T-cell (primary cell): ENCODE results near the gene HERC3. TPM values are rescaled to one million over a fixed set of nuclear protein-coding genes. Genes with fewer than 3 reads are reported as not detected.

Source experiments
- ATAC-seq, 4 experiments: fragments of 200-7000 bp in 3 of 4; fragments of 150-1000 bp in 1 of 4; cut with Tn5 transposase; replicated peaks in 1 of 4; 1 replicate in 3 of 4; 2 replicates in 1 of 4; pipeline ENCODE4 v1.10.0; 2021; ENCODE audit warnings: moderate library complexity in 3 of 4, mild to moderate bottlenecking in 2 of 4, moderate number of reproducible peaks in 1 of 4
- CTCF ChIA-PET, 2 donors: fragments of 300-600 bp; sonication (Branson Sonifier 250); formaldehyde crosslinking; loops; one replicate each; lab custom pipeline; 2022; ENCODE audit warnings: antibody characterized with exemption in 2 of 2; lab: Charles Lee
- POLR2A ChIA-PET, 2 donors: fragments of 300-600 bp; sonication (Branson Sonifier 250); formaldehyde crosslinking; loops; one replicate each; lab custom pipeline; 2022; ENCODE audit warnings: antibody characterized with exemption in 2 of 2; lab: Charles Lee
- DNase-seq, 35 experiments: peaks; one replicate each; pipeline versions ENCODE4 v3.0.0 to v3.0.0-alpha.2; 2013 to 2023
- H3K27ac ChIP-seq: one replicate; pipeline ENCODE4 v1.5.1; 2013; ENCODE audit warnings: low read length
- H3K27me3 ChIP-seq, 2 experiments: replicated peaks in 1 of 2; 1 replicate in 1 of 2; 2 replicates in 1 of 2; pipeline versions ENCODE4 v1.6.1 to v1.7.0; 2013; ENCODE audit warnings: low read length in 1 of 2, mixed read lengths in 1 of 2; ENCODE audit not compliant: control insufficient read depth in 2 of 2, insufficient read depth in 2 of 2; ENCODE audit errors: extremely low read depth in 1 of 2
- H3K36me3 ChIP-seq, 2 donors: 1 replicate in 1 of 2; 2 replicates in 1 of 2; pipeline versions ENCODE4 v1.6.1 to v1.7.0; 2013; ENCODE audit warnings: low read length in 1 of 2; ENCODE audit not compliant: control insufficient read depth in 2 of 2, insufficient read depth in 1 of 2; ENCODE audit errors: extremely low read depth in 1 of 2
- H3K4me1 ChIP-seq, 2 experiments: 1 replicate in 1 of 2; 2 replicates in 1 of 2; pipeline versions ENCODE4 v1.6.1 to v1.7.0; 2013; ENCODE audit warnings: low read length in 2 of 2, mixed read lengths in 1 of 2; ENCODE audit not compliant: insufficient read depth in 2 of 2, control insufficient read depth in 1 of 2; ENCODE audit errors: extremely low read depth in 1 of 2
- H3K4me3 ChIP-seq, 2 donors: 1 replicate in 1 of 2; 2 replicates in 1 of 2; pipeline versions ENCODE4 v1.5.1 to v1.7.0; 2013; ENCODE audit warnings: mild to moderate bottlenecking in 2 of 2, low read length in 1 of 2, moderate library complexity in 1 of 2; ENCODE audit not compliant: control insufficient read depth in 1 of 2; ENCODE audit errors: extremely low read depth in 1 of 2
- H3K9me3 ChIP-seq: 2 replicates; pipeline ENCODE4 v1.7.0; 2013
- H3K27ac Mint-ChIP-seq, 2 donors: one replicate each; pipeline ENCODE4 v1.8.0; 2020 to 2021; ENCODE audit warnings: mild to moderate bottlenecking in 2 of 2, mixed read lengths in 2 of 2
- H3K27me3 Mint-ChIP-seq, 2 donors: one replicate each; pipeline ENCODE4 v1.8.0; 2021 to 2022; ENCODE audit warnings: mixed read lengths in 2 of 2
- H3K36me3 Mint-ChIP-seq: one replicate; pipeline ENCODE4 v1.8.0; 2021; ENCODE audit warnings: mixed read lengths
- H3K4me1 Mint-ChIP-seq, 3 donors: one replicate each; pipeline ENCODE4 v1.8.0; 2020 to 2022; ENCODE audit warnings: mixed read lengths in 3 of 3, mild to moderate bottlenecking in 1 of 3
- H3K4me3 Mint-ChIP-seq, 3 donors: one replicate each; pipeline ENCODE4 v1.8.0; 2020 to 2022; ENCODE audit warnings: mild to moderate bottlenecking in 3 of 3, mixed read lengths in 3 of 3, moderate library complexity in 3 of 3
- H3K9me3 Mint-ChIP-seq, 3 donors: one replicate each; pipeline ENCODE4 v1.8.0; 2020 to 2022; ENCODE audit warnings: mixed read lengths in 3 of 3
- WGBS: methylation state at CpG from one replicate; pipeline ENCODE4 v1.1.5; 2013; ENCODE audit warnings: missing lambda C conversion rate; ENCODE audit not compliant: insufficient coverage; 5-methylcytosine and 5-hydroxymethylcytosine counted together
- total RNA-seq, 35 experiments: library from RNA in 6 of 35; stranded (reverse) in 6 of 35; fragments of 120-200 nt in 1 of 35; gene quantifications; one replicate each; pipeline versions ENCODE4 v1.2.1 to v1.2.4 and lab custom pipeline; 2013 to 2026

Gene HERC3
- total RNA-seq, 5 donors from 2014 or later (not counting 1 experiment from before 2014, with no cell fraction given) = 68.4 to 91.5 (median 73.6) TPM

GRCh38 chr4:88693792-88694191, 101.5 kb downstream of the HERC3 start:
- no peaks in the 10 kb centered on the region for H3K27me3 ChIP-seq
- DNase-seq (no peak), ATAC-seq (no peak)
- no peaks in the 10 kb centered on the region for H3K27me3 Mint-ChIP-seq
- POLR2A ChIA-PET = no interaction called here
- H3K27ac ChIP-seq = no peak overlapping the region
- H3K4me1 ChIP-seq = peaks cover 0 to 11% of the 10 kb centered on the region in 2 experiments
- peaks cover 34% of the 10 kb centered on the region for H3K36me3 Mint-ChIP-seq
- peaks cover 4 to 36% of the 10 kb centered on the region in 2 donors for H3K36me3 ChIP-seq
- H3K9me3 Mint-ChIP-seq = no peaks in the 10 kb centered on the region
- H3K9me3 ChIP-seq = no peaks in the 10 kb centered on the region
- H3K27ac Mint-ChIP-seq = peak overlapping the region in 1 of 2 donors; percentile 73
- CTCF ChIA-PET = no interaction called here
- WGBS = no CpG with 5 or more reads among the region's 3 CpGs
- no peak overlapping the region for H3K4me3 ChIP-seq
- H3K4me1 Mint-ChIP-seq = peaks cover 19 to 20% (median 20%) of the 10 kb centered on the region in 3 donors
- no peak overlapping the region for H3K4me3 Mint-ChIP-seq

- H3K4me1 ChIP-seq = peaks cover 2 to 11% of the 10 kb centered on the region in 2 experiments
- peaks cover under 1 to 10% of the 10 kb centered on the region in 2 donors for H3K36me3 ChIP-seq
- ChIA-PET POLR2A (no interaction called here), CTCF (interaction anchor here in 1 of 2 donors (1.2 to 1.3 kb wide), 2 partner anchors 24 to 37 kb away, joined by 4 to 5 read pairs; no protein-coding TSS in a partner anchor)
- Mint-ChIP-seq H3K36me3 (peaks cover 19% of the 10 kb centered on the region), H3K9me3 (peaks cover 0 to 4% (median 0%) of the 10 kb centered on the region in 3 donors), H3K27me3 (no peaks in the 10 kb centered on the region), H3K4me3 (peak overlapping the region; percentile 83 to 89 (median 87)), H3K4me1 (peaks cover 19 to 25% (median 19%) of the 10 kb centered on the region in 3 donors), H3K27ac (no peak overlapping the region)
- peak overlapping the region in 1 of 2 donors; percentile 59 for H3K4me3 ChIP-seq
- H3K9me3 ChIP-seq = no peaks in the 10 kb centered on the region
- WGBS = 92% methylated on average over 2 of the region's 7 CpGs
- peak overlapping the region; percentile 56 for H3K27ac ChIP-seq
- DNase-seq = peak in 2 of 35 experiments; percentile 1 to 15
- no peaks in the 10 kb centered on the region for H3K27me3 ChIP-seq
- ATAC-seq = no peak
Observed at GRCh38 chr4:88696630-88697029, 104.3 kb downstream of the HERC3 start.

GRCh38 chr4:88697141-88697540, 104.9 kb downstream of the HERC3 start:
- peak overlapping the region; percentile 45 to 75 for H3K27ac Mint-ChIP-seq
- CTCF ChIA-PET = interaction anchor here in 1 of 2 donors (0.8 kb wide), 1 partner anchor 170 kb away, joined by 3 read pairs; no protein-coding TSS in a partner anchor
- POLR2A ChIA-PET = interaction anchor here in 1 of 2 donors (1.1 kb wide), 1 partner anchor 84 kb away, joined by 3 read pairs; no protein-coding TSS in a partner anchor
- H3K4me3 Mint-ChIP-seq = peak overlapping the region; percentile 83 to 89 (median 87)
- ATAC-seq (peak; percentile 4 to 38 (median 22)), DNase-seq (peak in 20 of 35 experiments; percentile 5 to 51 (median 14))
- Histone ChIP-seq H3K9me3 (no peaks in the 10 kb centered on the region), H3K4me1 (peaks cover 2 to 11% of the 10 kb centered on the region in 2 experiments), H3K27ac (peak overlapping the region; percentile 56), H3K36me3 (peaks cover 0 to 7% of the 10 kb centered on the region in 2 donors), H3K4me3 (peak overlapping the region; percentile 59 to 64), H3K27me3 (no peaks in the 10 kb centered on the region)
- H3K9me3 Mint-ChIP-seq = peaks cover 0 to 4% (median 0%) of the 10 kb centered on the region in 3 donors
- no peaks in the 10 kb centered on the region for H3K27me3 Mint-ChIP-seq
- WGBS = 55% methylated on average over 9 of the region's 18 CpGs
- H3K4me1 Mint-ChIP-seq = peaks cover 19 to 25% (median 19%) of the 10 kb centered on the region in 3 donors
- peaks cover 19% of the 10 kb centered on the region for H3K36me3 Mint-ChIP-seq

GRCh38 chr4:88697588-88698329, 105.5 kb downstream of the HERC3 start, which contains the start of gene NAP1L5:
NAP1L5 (minus strand) TSS chr4:88697829; CDS start chr4:88697754, 75 bp downstream.
- Mint-ChIP-seq H3K27ac (peak within 1 kb of the TSS; percentile 75 to 77), H3K27me3 (no peaks in the 10 kb centered on the region), H3K9me3 (peaks cover 0 to 4% (median 0%) of the 10 kb centered on the region in 3 donors), H3K36me3 (peaks cover 25% of the 10 kb centered on the region), H3K4me3 (peak within 1 kb of the TSS; percentile 83 to 89 (median 87)), H3K4me1 (peaks cover 19 to 25% (median 19%) of the 10 kb centered on the region in 3 donors)
- CTCF ChIA-PET = interaction anchor here (0.6 to 0.8 kb wide), 4 partner anchors 27 to 171 kb away, joined by 3 to 6 read pairs (median 4); no protein-coding TSS in a partner anchor
- peaks cover under 1 to 6% of the 10 kb centered on the region in 2 donors for H3K36me3 ChIP-seq
- no peaks in the 10 kb centered on the region for H3K27me3 ChIP-seq
- peak; percentile 76 to 94 (median 86) for ATAC-seq
- peak within 1 kb of the TSS; percentile 56 for H3K27ac ChIP-seq
- WGBS = 52% methylated on average over 37 of the region's 40 CpGs
- POLR2A ChIA-PET = interaction anchor here in 1 of 2 donors (1.0 to 1.1 kb wide), 2 partner anchors 85 to 241 kb away, joined by 3 to 5 read pairs; partner anchors contain the start of gene HERC5
- peak; percentile 24 to 89 (median 80) for DNase-seq
- peak within 1 kb of the TSS; percentile 59 to 64 for H3K4me3 ChIP-seq
- peaks cover 2 to 11% of the 10 kb centered on the region in 2 experiments for H3K4me1 ChIP-seq
- no peaks in the 10 kb centered on the region for H3K9me3 ChIP-seq

GRCh38 chr4:88698519-88698918, 106.2 kb downstream of the HERC3 start:
- Mint-ChIP-seq H3K27ac (no peak overlapping the region), H3K4me3 (no peak overlapping the region), H3K36me3 (peaks cover 31% of the 10 kb centered on the region), H3K9me3 (peaks cover 0 to 4% (median 0%) of the 10 kb centered on the region in 3 donors), H3K4me1 (peaks cover 17 to 25% (median 19%) of the 10 kb centered on the region in 3 donors), H3K27me3 (no peaks in the 10 kb centered on the region)
- Histone ChIP-seq H3K4me1 (peaks cover 2 to 11% of the 10 kb centered on the region in 2 experiments), H3K9me3 (no peaks in the 10 kb centered on the region), H3K27me3 (no peaks in the 10 kb centered on the region), H3K36me3 (peaks cover 2 to 10% of the 10 kb centered on the region in 2 donors), H3K27ac (peak overlapping the region; percentile 56), H3K4me3 (no peak overlapping the region)
- ChIA-PET POLR2A (interaction anchor here in 1 of 2 donors (1.0 kb wide), 1 partner anchor 242 kb away, joined by 5 read pairs; the partner anchor contains the start of gene HERC5), CTCF (interaction anchor here (0.6 kb wide), 3 partner anchors 28 to 154 kb away, joined by 3 to 6 read pairs (median 4); no protein-coding TSS in a partner anchor)
- ATAC-seq (no peak), DNase-seq (no peak)
- whole genome bisulfite sequencing = 100% methylated on average over 7 of the region's 7 CpGs

GRCh38 chr4:88702782-88703181, 110.5 kb downstream of the HERC3 start:
- H3K36me3 ChIP-seq = peaks cover 2 to 49% of the 10 kb centered on the region in 2 donors
- H3K27me3 ChIP-seq = no peaks in the 10 kb centered on the region
- Mint-ChIP-seq H3K36me3 (peaks cover 56% of the 10 kb centered on the region), H3K4me1 (peaks cover 4 to 11% (median 5%) of the 10 kb centered on the region in 3 donors), H3K27me3 (no peaks in the 10 kb centered on the region), H3K27ac (no peak overlapping the region), H3K4me3 (no peak overlapping the region), H3K9me3 (peaks cover 0 to 4% (median 0%) of the 10 kb centered on the region in 3 donors)
- ChIA-PET CTCF (no interaction called here), POLR2A (no interaction called here)
- no peaks in the 10 kb centered on the region for H3K9me3 ChIP-seq
- no peak overlapping the region for H3K4me3 ChIP-seq
- ATAC-seq = no peak
- H3K27ac ChIP-seq = no peak overlapping the region
- DNase-seq = no peak
- WGBS = 94% methylated on average over 2 of the region's 2 CpGs
- H3K4me1 ChIP-seq = peaks cover 2 to 7% of the 10 kb centered on the region in 2 experiments
